VCaP (cell line): ENCODE results near the gene UBE2L3.

Experiments
- H3K27ac ChIP-seq: fragments of 450-650 bp; 2 replicates; pipeline ENCODE4 v1.5.1; 2017
- TF ChIP-seq, protein P1 (sequence below): fragments of 450-650 bp; conservative IDR thresholded peaks from 2 replicates; pipeline ENCODE4 v1.5.1; 2017; ENCODE audit warnings: mild to moderate bottlenecking, moderate library complexity

Gene UBE2L3

DNA sequence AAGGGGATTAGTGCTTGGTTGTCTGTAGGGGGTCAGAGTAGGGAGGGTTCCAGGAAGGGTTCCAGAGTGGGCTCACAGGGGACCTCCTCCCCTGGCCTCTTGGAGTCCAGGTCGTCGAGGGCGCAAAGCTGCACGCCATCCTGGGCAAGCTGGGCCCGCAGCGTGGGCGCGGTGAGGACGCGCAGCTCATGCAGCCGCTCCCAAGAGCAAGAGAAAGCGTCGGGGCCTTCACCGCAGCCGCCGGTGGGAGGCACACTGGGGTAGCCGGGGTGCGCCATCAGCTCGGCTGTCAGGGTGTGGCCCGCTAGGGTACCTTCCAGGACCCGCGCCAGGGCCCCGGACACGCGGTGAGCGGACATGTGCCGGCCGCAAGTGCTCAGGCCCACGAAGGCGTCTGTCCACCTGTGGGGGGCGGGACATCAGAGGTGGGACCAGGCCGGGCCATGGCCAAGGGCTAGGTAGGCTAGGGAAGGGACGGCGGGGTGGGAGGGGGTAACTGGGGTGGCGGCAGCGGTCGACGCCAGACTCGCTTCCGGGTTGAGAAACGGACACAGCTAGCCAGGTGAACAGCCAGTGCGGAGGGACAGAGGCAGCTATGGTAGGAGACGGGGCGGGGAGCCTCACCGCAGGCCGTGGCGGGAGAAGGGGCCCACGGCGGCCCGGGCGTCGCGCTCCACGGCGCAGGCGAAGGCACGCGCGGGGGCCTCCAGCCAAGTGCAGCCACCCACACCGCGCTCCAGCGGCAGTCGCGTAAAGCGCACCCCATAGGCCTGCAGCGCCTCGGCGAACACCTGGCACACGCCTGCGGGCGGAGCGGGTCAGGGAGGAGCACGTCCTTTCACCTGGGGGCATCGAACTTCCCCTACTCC, 61.1 kb downstream of the UBE2L3 start:
- TF ChIP-seq, protein P1, sequence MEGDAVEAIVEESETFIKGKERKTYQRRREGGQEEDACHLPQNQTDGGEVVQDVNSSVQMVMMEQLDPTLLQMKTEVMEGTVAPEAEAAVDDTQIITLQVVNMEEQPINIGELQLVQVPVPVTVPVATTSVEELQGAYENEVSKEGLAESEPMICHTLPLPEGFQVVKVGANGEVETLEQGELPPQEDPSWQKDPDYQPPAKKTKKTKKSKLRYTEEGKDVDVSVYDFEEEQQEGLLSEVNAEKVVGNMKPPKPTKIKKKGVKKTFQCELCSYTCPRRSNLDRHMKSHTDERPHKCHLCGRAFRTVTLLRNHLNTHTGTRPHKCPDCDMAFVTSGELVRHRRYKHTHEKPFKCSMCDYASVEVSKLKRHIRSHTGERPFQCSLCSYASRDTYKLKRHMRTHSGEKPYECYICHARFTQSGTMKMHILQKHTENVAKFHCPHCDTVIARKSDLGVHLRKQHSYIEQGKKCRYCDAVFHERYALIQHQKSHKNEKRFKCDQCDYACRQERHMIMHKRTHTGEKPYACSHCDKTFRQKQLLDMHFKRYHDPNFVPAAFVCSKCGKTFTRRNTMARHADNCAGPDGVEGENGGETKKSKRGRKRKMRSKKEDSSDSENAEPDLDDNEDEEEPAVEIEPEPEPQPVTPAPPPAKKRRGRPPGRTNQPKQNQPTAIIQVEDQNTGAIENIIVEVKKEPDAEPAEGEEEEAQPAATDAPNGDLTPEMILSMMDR, result no peak
- peak overlapping the region; percentile 95 for H3K27ac ChIP-seq

DNA sequence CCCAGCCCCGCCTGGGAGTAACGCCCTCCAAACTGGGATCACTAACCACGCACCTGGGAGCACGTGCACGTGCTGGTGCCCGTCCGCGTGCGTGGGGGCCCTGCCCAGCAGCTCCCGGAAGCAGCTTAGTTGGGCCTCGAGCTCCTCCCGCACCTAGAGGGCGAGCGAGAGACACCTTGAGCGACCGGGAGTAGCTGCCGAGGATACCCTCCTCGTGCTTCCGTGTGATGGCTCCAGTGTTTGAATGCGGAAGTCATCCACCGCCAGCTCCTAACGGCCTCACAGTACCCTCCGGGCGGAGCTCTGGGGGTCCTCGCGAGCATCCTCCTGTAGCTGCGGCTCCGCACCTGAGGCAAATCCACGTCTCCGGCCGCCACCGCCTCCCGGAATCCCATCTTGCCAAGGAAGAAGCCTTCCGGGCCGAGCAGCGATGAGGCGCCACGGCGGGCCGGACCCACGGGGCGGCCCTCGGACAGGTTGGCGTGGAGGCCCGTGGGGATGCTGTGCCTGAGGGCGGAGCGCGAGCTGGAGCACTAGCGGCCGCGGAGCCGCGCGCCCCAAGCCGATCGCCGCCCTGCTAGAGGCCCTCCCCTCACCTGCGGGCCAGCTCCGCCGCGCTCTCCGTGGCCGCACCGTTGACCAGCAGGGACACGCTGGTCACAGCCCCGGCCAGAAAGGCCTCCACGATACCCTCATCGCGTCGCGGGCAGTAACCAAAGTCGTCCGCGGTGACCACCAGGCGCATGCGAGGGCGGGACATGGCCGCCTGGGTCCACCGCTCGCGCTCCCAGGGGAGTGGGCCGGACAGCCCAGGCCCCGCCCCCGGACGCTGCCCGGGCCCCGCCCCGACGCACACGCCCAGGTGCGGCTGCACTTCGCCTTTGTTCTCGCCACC, 62.0 kb downstream of the UBE2L3 start, which contains the start of gene YDJC:
TSS of gene YDJC (minus strand) at position 768 of the 895 bp plus-strand sequence. CDS start at position 760, 8 bp downstream.
- peak within 1 kb of the TSS; percentile 95 for H3K27ac ChIP-seq
- TF ChIP-seq, protein P1, result peak; percentile 70

DNA sequence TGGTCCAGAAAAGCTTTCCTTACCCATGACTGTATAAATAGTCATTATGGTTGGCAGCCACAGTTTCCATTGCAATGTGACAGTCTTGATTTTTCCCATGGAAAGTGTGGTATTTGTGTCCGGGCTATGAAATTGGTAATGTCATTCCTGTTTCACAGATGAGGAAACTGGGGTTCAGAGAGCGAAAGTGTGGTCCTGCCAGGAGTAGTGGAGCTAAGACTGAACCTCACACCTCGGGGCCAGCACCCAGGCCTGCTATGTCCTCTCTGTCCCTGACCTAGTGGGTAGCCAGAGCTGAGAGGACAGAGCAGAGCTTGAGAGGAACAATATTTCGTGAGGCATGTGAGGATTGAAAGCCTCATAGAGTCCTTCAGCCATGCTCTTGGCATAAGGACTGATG, 63.5 kb downstream of the UBE2L3 start:
- TF ChIP-seq, protein P1, result no peak
- no peak overlapping the region for H3K27ac ChIP-seq

DNA sequence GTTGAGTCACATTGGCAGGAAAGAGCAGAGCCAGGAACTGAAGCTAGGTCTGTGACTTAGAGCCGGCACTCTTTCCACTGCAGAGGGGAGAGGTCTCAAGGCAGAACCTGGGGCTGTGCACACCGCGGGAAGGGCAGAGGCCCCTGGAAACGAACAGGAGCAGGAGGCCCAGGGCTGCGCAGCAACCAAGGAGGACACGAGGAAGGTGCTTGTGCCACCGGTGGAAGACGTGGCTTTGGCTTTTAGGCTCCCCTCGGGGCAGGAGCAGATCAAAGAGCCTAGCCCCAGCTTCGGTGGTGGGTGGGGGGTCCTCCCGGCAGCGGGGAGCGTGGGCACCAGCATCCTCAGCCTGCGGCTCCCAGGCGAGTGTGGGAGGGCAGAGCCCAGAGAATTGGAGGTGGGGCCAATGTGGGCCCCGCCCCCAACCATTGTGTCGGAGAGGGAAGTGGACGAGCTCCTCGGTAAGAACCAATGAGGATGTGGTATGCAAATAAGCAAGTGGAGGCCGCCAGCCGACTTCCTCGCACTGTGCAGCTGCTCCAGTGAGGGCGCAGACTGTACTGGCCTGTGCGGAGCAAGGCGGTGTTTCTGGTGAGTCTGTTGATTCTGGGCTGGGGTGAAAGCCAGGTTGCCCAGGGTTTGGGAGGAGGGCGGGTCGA, 64.9 kb downstream of the UBE2L3 start, which contains the start of gene CCDC116:
TSS of gene CCDC116 (plus strand) at position 524 of the 659 bp plus-strand sequence. CDS start 422 bp downstream, outside the sequence.
- H3K27ac ChIP-seq, result no peak within 1 kb of the TSS
- TF ChIP-seq, protein P1, result no peak

DNA sequence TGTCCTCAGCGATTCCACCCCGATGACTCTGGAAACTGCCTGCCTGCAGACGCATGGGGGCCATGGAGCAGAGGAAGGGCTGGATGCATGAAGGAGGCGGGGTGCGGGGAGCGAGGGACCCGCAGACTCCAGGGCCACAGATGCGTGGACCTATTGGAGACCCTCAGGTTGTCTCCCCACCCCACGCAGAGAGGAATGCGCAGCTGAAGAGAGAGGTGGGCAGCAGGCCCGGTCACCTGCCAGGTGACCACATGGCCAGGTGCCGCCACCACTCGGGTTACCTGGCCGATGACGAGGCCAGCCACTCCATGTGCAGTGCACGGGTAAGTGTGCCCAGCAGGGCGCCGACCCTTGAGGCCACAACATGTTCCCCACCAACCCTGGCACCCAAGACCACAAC, 65.4 kb downstream of the UBE2L3 start:
- TF ChIP-seq, protein P1, result no peak
- H3K27ac ChIP-seq, result no peak overlapping the region

DNA sequence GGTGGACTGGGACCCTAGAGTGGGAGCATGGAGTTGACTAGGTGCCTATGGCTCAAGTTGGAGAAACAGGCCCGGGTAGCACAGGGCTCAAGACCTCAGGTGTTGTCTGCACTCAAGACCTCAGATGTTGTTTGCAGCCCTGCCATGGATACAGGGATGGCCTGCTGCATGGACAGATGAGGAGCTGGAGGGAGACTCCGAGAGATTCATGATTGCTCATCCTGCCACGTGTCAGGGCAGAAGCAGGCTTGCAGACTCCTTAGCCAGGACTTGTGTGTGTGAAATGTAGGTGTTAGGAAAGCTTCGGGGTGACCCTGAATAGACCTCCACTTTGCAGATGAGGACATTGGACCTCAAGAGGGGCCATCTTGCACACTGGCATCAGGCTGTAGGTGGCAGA, 66.0 kb downstream of the UBE2L3 start:
- H3K27ac ChIP-seq, result no peak overlapping the region
- TF ChIP-seq, protein P1, result no peak
